Measurements from ENCODE around the gene ZSWIM5.
"Not testable (repeated sequence)": the region's sequence is repeated elsewhere in the genome, so short reads cannot be mapped to it uniquely, and the experiment has no call there.

ZSWIM5 gene

GRCh38 chr1:45136984-45137383 is 69.4 kb downstream of the ZSWIM5 start:
- no peak for DNase-seq

- no peak for DNase-seq
Measured at GRCh38 chr1:45135316-45135715, 71.1 kb downstream of the ZSWIM5 start.

GRCh38 chr1:45134461-45134873 is 71.9 kb downstream of the ZSWIM5 start:
- DNase-seq = peak; percentile 78

GRCh38 chr1:45132719-45133118 is 73.7 kb downstream of the ZSWIM5 start:
- DNase-seq = not testable (repeated sequence)

- no peak for DNase-seq
Measured at GRCh38 chr1:45123358-45123757, 83.0 kb downstream of the ZSWIM5 start.

GRCh38 chr1:45122724-45123123 is 83.7 kb downstream of the ZSWIM5 start:
- DNase-seq = no peak

- DNase-seq = no peak
Measured at GRCh38 chr1:45117766-45118165, 88.6 kb downstream of the ZSWIM5 start.

- DNase-seq = no peak
Measured at GRCh38 chr1:45116820-45117219, 89.6 kb downstream of the ZSWIM5 start.

GRCh38 chr1:45116340-45116739 is 90.1 kb downstream of the ZSWIM5 start:
- no peak for DNase-seq

- not testable (repeated sequence) for DNase-seq
Measured at GRCh38 chr1:45115198-45115597, 91.2 kb downstream of the ZSWIM5 start.

- no peak for DNase-seq
Measured at GRCh38 chr1:45112661-45113060, 93.7 kb downstream of the ZSWIM5 start.

- no peak for DNase-seq
Measured at GRCh38 chr1:45111239-45111638, 95.2 kb downstream of the ZSWIM5 start.

GRCh38 chr1:45107782-45108181 is 98.6 kb downstream of the ZSWIM5 start:
- no peak for DNase-seq

GRCh38 chr1:45106864-45107263 is 99.5 kb downstream of the ZSWIM5 start:
- not testable (repeated sequence) for DNase-seq

GRCh38 chr1:45106156-45106545 is 100.3 kb downstream of the ZSWIM5 start:
- DNase-seq = not testable (repeated sequence)

GRCh38 chr1:45105486-45106155 is 100.8 kb downstream of the ZSWIM5 start:
- not testable (repeated sequence) for DNase-seq

GRCh38 chr1:45103534-45103933 is 102.9 kb downstream of the ZSWIM5 start:
- DNase-seq = no peak

GRCh38 chr1:45101947-45102346 is 104.5 kb downstream of the ZSWIM5 start:
- DNase-seq = no peak

GRCh38 chr1:45101528-45101927 is 104.9 kb downstream of the ZSWIM5 start:
- not testable (repeated sequence) for DNase-seq

GRCh38 chr1:45097944-45098343 is 108.5 kb downstream of the ZSWIM5 start:
- DNase-seq = peak; percentile 64

GRCh38 chr1:45097079-45097478 is 109.3 kb downstream of the ZSWIM5 start:
- no peak for DNase-seq

GRCh38 chr1:45095450-45095849 is 111.0 kb downstream of the ZSWIM5 start:
- no peak for DNase-seq

- not testable (repeated sequence) for DNase-seq
Measured at GRCh38 chr1:45094371-45094770, 112.0 kb downstream of the ZSWIM5 start.

GRCh38 chr1:45093334-45093733 is 113.1 kb downstream of the ZSWIM5 start:
- no peak for DNase-seq

GRCh38 chr1:45089711-45090110 is 116.7 kb downstream of the ZSWIM5 start:
- DNase-seq = no peak

Data from DMS53 (cell line).